GM19468 (cell line): Measurements from ENCODE around the gene PLEKHG3.

Source experiments
- ATAC-seq: cut with Tn5 transposase; IDR thresholded peaks from one replicate; pipeline ENCODE4 v1.9.1; 2021; ENCODE audit warnings: mild to moderate bottlenecking, moderate library complexity, moderate number of reproducible peaks; ENCODE audit not compliant: unreplicated experiment; ENCODE audit errors: extremely low read depth

Gene PLEKHG3

GRCh38 chr14:64737391-64738280 lies 33.4 kb downstream of the PLEKHG3 start:
- ATAC-seq, result no peak

- ATAC-seq, result no peak
These were observed 34.1 kb downstream of the PLEKHG3 start for GRCh38 chr14:64738281-64738804.

- ATAC-seq, result no peak
These were observed 37.0 kb downstream of the PLEKHG3 start for GRCh38 chr14:64741200-64741599.

GRCh38 chr14:64741961-64742360 lies 37.7 kb downstream of the PLEKHG3 start:
- no peak for ATAC-seq

GRCh38 chr14:64743061-64743460 lies 38.8 kb downstream of the PLEKHG3 start:
- no peak for ATAC-seq

- ATAC-seq, result no peak
These were observed 41.4 kb downstream of the PLEKHG3 start for GRCh38 chr14:64745511-64746091.

GRCh38 chr14:64746298-64747250 lies 42.4 kb downstream of the PLEKHG3 start:
- ATAC-seq, result no peak

GRCh38 chr14:64747327-64747726 lies 43.1 kb downstream of the PLEKHG3 start:
- no peak for ATAC-seq

- no peak for ATAC-seq
These were observed 44.3 kb downstream of the PLEKHG3 start for GRCh38 chr14:64748521-64748920.

- no peak for ATAC-seq
These were observed 44.9 kb downstream of the PLEKHG3 start for GRCh38 chr14:64748995-64749714.

- no peak for ATAC-seq
These were observed 48.7 kb downstream of the PLEKHG3 start for GRCh38 chr14:64752909-64753308.

GRCh38 chr14:64753374-64753773 lies 49.1 kb downstream of the PLEKHG3 start:
- no peak for ATAC-seq

GRCh38 chr14:64753999-64754398 lies 49.8 kb downstream of the PLEKHG3 start:
- no peak for ATAC-seq

GRCh38 chr14:64754685-64755084 lies 50.5 kb downstream of the PLEKHG3 start:
- ATAC-seq, result no peak

- no peak for ATAC-seq
These were observed 51.6 kb downstream of the PLEKHG3 start for GRCh38 chr14:64755781-64756221.

GRCh38 chr14:64756712-64757111 lies 52.5 kb downstream of the PLEKHG3 start:
- ATAC-seq, result no peak

- ATAC-seq, result no peak
These were observed 53.4 kb downstream of the PLEKHG3 start for GRCh38 chr14:64757601-64758000.

- ATAC-seq, result no peak
These were observed 53.8 kb downstream of the PLEKHG3 start for GRCh38 chr14:64758025-64758521.
